Suprapubic skin (tissue), 4 donors: Measurements from ENCODE around the gene C5orf22. TPM values are rescaled to one million over a fixed set of nuclear protein-coding genes. Genes with fewer than 3 reads are reported as not detected.

Experiments
- DNase-seq, 2 donors: peaks; one replicate each; pipeline ENCODE4 v3.0.0-alpha.2; 2019; ENCODE audit warnings: low spot score in 2 of 2
- H3K27ac ChIP-seq: fragments of 200-600 bp; sonication (generic); one replicate; pipeline ENCODE4 v1.5.1; 2019
- H3K27me3 ChIP-seq: fragments of 200-600 bp; sonication (generic); one replicate; pipeline ENCODE4 v1.5.1; 2019
- H3K36me3 ChIP-seq: fragments of 200-600 bp; sonication (generic); one replicate; pipeline ENCODE4 v1.5.1; 2019
- H3K4me1 ChIP-seq: fragments of 200-600 bp; sonication (generic); one replicate; pipeline ENCODE4 v1.5.1; 2019
- H3K4me3 ChIP-seq: fragments of 200-600 bp; sonication (generic); one replicate; pipeline ENCODE4 v1.5.1; 2019; ENCODE audit warnings: mild to moderate bottlenecking
- H3K9me3 ChIP-seq: fragments of 200-600 bp; sonication (generic); one replicate; pipeline ENCODE4 v1.5.1; 2019
- EP300 ChIP-seq: sonication (generic); formaldehyde crosslinking; IDR thresholded peaks from one replicate; pipeline ENCODE4 v1.6.1; 2017; ENCODE audit warnings: antibody characterized with exemption
- POLR2A ChIP-seq, 2 donors: fragments of 450-650 bp; IDR thresholded peaks; one replicate each; pipeline ENCODE4 v1.6.1; 2017; ENCODE audit warnings: antibody characterized with exemption in 2 of 2, mild to moderate bottlenecking in 2 of 2, moderate library complexity in 2 of 2
- POLR2AphosphoS5 ChIP-seq, 3 donors: sonication (generic); formaldehyde crosslinking; IDR thresholded peaks; one replicate each; pipeline ENCODE4 v1.6.1; 2017; ENCODE audit warnings: antibody characterized with exemption in 3 of 3
- WGBS: methylation state at CpG from one replicate; pipeline ENCODE4 v1.1.5; 2018; 5-methylcytosine and 5-hydroxymethylcytosine counted together
- total RNA-seq, 4 donors: library from RNA; depleted of rRNA; stranded (reverse); fragments of >200 nt; gene quantifications; one replicate each; pipeline ENCODE4 v1.1.0, GENCODE V29; 2016
- TF ChIP-seq, protein P1 (sequence below), 2 donors: fragments of 200-600 bp in 1 of 2; fragments of 450-650 bp in 1 of 2; sonication (generic) in 1 of 2; IDR thresholded peaks; one replicate each; pipeline ENCODE4 v1.5.1; 2016 to 2019; ENCODE audit warnings: antibody characterized with exemption in 2 of 2, mild to moderate bottlenecking in 1 of 2, moderate library complexity in 1 of 2

Gene C5orf22
- total RNA-seq, 4 donors from 2014 or later = 10.5 to 19.2 (median 13.5) TPM

DNA sequence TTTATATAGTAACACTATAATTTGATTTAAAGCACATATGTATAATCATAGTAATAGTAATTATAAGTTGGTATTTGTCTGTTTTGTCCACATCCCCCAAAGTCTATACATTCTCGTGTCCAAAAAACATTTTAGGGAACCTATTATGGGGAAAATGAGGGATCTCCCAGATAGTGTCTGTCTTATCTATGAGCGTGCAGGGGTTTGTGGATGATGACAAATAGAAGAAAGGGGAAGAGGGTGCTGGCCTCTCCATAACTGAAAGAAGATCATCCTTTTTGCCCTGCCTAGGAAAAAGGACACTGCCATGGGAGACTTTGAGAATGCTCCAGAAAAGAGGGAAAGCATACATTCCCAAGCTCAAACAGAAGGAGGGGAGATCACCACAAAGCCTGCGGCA, 45.3 kb downstream of the C5orf22 start:
- Histone ChIP-seq H3K4me3 (no peak overlapping the region), H3K27ac (no peak overlapping the region), H3K4me1 (no peaks in the 10 kb centered on the region), H3K36me3 (no peaks in the 10 kb centered on the region), H3K27me3 (no peaks in the 10 kb centered on the region), H3K9me3 (no peaks in the 10 kb centered on the region)
- 89% methylated on average over 3 of the region's 3 CpGs for WGBS
- DNase-seq = no peak
- no peak for TF ChIP-seq POLR2AphosphoS5 (IDR thresholded peaks at IDR 0.05)
- TF ChIP-seq POLR2A (IDR thresholded peaks at IDR 0.05) = no peak
- no peak for TF ChIP-seq EP300
- TF ChIP-seq, protein P1, sequence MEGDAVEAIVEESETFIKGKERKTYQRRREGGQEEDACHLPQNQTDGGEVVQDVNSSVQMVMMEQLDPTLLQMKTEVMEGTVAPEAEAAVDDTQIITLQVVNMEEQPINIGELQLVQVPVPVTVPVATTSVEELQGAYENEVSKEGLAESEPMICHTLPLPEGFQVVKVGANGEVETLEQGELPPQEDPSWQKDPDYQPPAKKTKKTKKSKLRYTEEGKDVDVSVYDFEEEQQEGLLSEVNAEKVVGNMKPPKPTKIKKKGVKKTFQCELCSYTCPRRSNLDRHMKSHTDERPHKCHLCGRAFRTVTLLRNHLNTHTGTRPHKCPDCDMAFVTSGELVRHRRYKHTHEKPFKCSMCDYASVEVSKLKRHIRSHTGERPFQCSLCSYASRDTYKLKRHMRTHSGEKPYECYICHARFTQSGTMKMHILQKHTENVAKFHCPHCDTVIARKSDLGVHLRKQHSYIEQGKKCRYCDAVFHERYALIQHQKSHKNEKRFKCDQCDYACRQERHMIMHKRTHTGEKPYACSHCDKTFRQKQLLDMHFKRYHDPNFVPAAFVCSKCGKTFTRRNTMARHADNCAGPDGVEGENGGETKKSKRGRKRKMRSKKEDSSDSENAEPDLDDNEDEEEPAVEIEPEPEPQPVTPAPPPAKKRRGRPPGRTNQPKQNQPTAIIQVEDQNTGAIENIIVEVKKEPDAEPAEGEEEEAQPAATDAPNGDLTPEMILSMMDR (IDR thresholded peaks at IDR 0.05) = no peak

DNA sequence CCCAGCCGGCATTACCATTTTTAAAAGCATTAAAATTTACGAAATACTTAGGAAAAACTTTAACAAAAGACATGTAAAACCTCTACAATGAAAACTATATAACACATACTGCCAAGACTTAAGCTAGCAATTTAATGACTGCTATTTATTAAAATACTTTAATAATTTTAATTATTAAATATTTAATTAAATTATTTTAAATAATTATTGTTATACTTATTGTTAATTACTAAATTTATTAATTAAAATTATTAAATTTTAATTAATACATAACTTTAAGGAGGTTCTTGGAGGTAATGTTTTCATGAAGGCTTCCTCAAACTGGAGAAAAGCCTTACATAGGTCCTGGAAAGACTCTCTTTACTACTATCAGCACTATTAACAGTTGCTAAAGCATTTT, 47.5 kb downstream of the C5orf22 start:
- Histone ChIP-seq H3K36me3 (no peaks in the 10 kb centered on the region), H3K4me3 (no peak overlapping the region), H3K27ac (no peak overlapping the region), H3K4me1 (no peaks in the 10 kb centered on the region), H3K9me3 (no peaks in the 10 kb centered on the region), H3K27me3 (peaks cover 3% of the 10 kb centered on the region)
- DNase-seq = no peak
- WGBS = 93% methylated on average over 2 of the region's 2 CpGs
- TF ChIP-seq, protein P1 (IDR thresholded peaks at IDR 0.05) = no peak
- TF ChIP-seq POLR2A (IDR thresholded peaks at IDR 0.05) (no peak), EP300 (no peak), POLR2AphosphoS5 (IDR thresholded peaks at IDR 0.05) (no peak)

DNA sequence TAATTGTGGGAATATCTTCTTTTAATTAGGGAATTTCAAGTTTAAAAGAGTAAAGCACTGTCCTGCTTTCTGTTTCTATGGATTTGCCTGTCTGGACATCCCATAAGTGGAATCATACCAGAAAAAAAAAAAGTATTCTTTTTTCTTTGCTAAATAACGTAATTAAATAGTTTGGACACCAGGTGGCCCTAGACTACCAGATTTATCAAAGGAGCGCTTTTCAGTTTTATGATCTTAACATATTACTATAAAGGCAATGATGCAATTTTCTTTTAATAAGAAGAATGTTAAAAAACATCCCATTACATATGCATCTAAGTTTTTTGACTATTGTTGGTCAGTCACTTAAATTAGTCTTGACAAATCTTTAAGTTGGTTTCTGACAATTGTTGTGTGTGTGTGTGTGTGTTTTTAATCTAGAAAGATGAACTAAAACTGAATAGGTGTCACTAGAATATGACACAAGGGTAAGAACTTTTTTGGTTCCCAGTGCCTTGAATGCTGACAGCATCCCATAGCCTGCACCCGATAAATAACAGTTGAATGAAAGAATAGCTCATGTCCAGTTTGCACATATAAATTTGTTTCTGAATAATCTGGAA, 49.5 kb downstream of the C5orf22 start:
- WGBS = 32% methylated on average over 3 of the region's 3 CpGs
- TF ChIP-seq POLR2AphosphoS5 (IDR thresholded peaks at IDR 0.05) = no peak
- TF ChIP-seq, protein P1 (IDR thresholded peaks at IDR 0.05) = peak; percentile 28 to 37
- DNase-seq = no peak
- Histone ChIP-seq H3K27ac (no peak overlapping the region), H3K4me3 (no peak overlapping the region), H3K4me1 (no peaks in the 10 kb centered on the region), H3K36me3 (no peaks in the 10 kb centered on the region), H3K9me3 (no peaks in the 10 kb centered on the region), H3K27me3 (peaks cover 3% of the 10 kb centered on the region)

DNA sequence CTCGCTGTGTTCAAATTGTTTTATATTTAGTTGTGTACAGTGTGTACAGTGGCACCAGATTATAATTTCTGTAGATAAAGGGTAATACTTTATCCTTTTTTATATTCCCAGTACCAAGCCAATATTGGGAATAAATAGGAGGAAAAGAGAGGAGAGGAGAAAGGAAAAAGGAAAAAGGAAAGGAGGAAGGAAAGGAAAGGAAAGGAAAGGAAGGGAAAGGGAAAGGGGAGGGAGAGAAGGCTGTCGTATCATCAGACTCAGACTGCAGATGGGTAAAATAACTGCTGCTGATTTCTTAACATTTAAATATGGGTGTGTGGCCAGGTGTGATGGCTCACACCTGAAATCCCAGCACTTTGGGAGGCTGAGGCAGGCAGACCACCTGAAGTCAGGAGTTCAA, 51.0 kb downstream of the C5orf22 start:
- Histone ChIP-seq H3K9me3 (no peaks in the 10 kb centered on the region), H3K4me3 (no peak overlapping the region), H3K36me3 (no peaks in the 10 kb centered on the region), H3K27ac (no peak overlapping the region), H3K27me3 (peaks cover 3% of the 10 kb centered on the region), H3K4me1 (no peaks in the 10 kb centered on the region)
- 82% methylated on average over 2 of the region's 2 CpGs for WGBS
- DNase-seq = no peak
- TF ChIP-seq, protein P1 (IDR thresholded peaks at IDR 0.05) = no peak
- TF ChIP-seq POLR2A (IDR thresholded peaks at IDR 0.05) (no peak), POLR2AphosphoS5 (IDR thresholded peaks at IDR 0.05) (no peak), EP300 (no peak)

DNA sequence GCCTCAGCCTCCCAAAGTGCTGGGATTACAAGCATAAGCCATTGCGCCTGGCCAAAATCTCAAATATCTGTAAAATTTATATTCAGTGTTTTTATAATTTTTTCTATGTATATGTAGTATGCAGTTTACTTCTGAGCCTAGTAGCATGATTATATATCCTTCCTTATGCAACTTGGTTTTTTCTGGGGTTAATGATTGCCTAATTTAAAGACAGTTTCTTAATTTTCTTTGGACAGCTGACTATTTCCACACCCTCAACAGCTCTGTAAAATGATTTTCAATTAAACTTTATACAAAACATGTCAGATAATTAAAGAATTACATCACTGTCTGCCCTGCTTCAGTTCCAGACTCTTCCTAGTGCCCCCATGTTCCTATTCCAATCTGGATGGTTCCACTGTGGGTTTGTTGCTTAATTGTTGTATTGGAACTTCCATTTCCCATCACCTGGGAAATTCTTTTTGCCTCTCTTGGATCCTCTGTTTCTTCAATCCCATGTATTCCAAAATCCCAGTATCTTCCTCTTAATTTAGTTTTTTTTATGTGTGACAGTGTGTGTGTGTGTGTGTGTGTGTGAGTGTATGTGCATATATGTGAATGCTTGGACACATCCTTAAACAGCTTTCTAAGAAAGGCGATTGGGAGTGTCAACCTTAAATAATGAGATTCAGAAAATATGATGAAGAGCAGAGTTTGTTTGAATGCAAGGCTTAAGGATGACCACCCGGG, 53.2 kb downstream of the C5orf22 start:
- no peak overlapping the region for H3K4me3 ChIP-seq
- no peaks in the 10 kb centered on the region for H3K36me3 ChIP-seq
- no peak for DNase-seq
- H3K9me3 ChIP-seq = no peaks in the 10 kb centered on the region
- TF ChIP-seq POLR2AphosphoS5 (IDR thresholded peaks at IDR 0.05) (no peak), EP300 (no peak), POLR2A (IDR thresholded peaks at IDR 0.05) (no peak)
- TF ChIP-seq, protein P1 (IDR thresholded peaks at IDR 0.05) = no peak
- 93% methylated on average over 3 of the region's 3 CpGs for WGBS
- no peak overlapping the region for H3K27ac ChIP-seq
- no peaks in the 10 kb centered on the region for H3K4me1 ChIP-seq
- peaks cover 3% of the 10 kb centered on the region for H3K27me3 ChIP-seq
